Psoas muscle (tissue), 8 donors: ENCODE results near the gene RACK1. TPM values are rescaled to one million over a fixed set of nuclear protein-coding genes. Genes with fewer than 3 reads are reported as not detected.
"Not testable (repeated sequence)": the region's sequence is repeated elsewhere in the genome, so short reads cannot be mapped to it uniquely, and the experiment has no call there.

Experiments used
- ATAC-seq, 4 donors: fragments of 200-7000 bp; cut with Tn5 transposase; one replicate each; pipeline ENCODE4 v1.9.1; 2020; ENCODE audit warnings: moderate library complexity in 3 of 4, mild to moderate bottlenecking in 2 of 4
- DNase-seq, 2 donors: peaks; one replicate each; pipeline ENCODE4 v3.0.0-alpha.2; 2020
- H3K27ac ChIP-seq: fragments of 200-600 bp; one replicate; pipeline ENCODE4 v1.8.0; 2022
- H3K27me3 ChIP-seq, 3 donors: fragments of 200-600 bp in 1 of 3; one replicate each; pipeline versions ENCODE4 v1.6.1 to v1.8.0; 2013 to 2022; ENCODE audit warnings: low read length in 2 of 3, mild to moderate bottlenecking in 2 of 3, moderate library complexity in 1 of 3; ENCODE audit not compliant: insufficient read depth in 3 of 3
- H3K36me3 ChIP-seq, 2 donors: fragments of 200-600 bp in 1 of 2; one replicate each; pipeline versions ENCODE4 v1.6.1 to v1.8.0; 2013 to 2022; ENCODE audit warnings: low read depth in 1 of 2, mild to moderate bottlenecking in 1 of 2, moderate library complexity in 1 of 2; ENCODE audit not compliant: insufficient read depth in 1 of 2
- H3K4me1 ChIP-seq: fragments of 200-600 bp; one replicate; pipeline ENCODE4 v1.8.0; 2022
- H3K4me3 ChIP-seq: fragments of 200-600 bp; one replicate; pipeline ENCODE4 v1.8.0; 2022; ENCODE audit warnings: mild to moderate bottlenecking
- H3K9me3 ChIP-seq: fragments of 200-600 bp; one replicate; pipeline ENCODE4 v1.8.0; 2022
- CTCF ChIP-seq: fragments of 200-600 bp; IDR thresholded peaks from one replicate; pipeline ENCODE4 v1.8.0; 2022; ENCODE audit warnings: antibody characterized with exemption
- WGBS, 3 donors: extraction: QIAGEN DNeasy Blood & Tissue Kit; methylation state at CpG; one replicate each; pipeline versions ENCODE4 v1.1.6 to v1.1.7; 2013; 5-methylcytosine and 5-hydroxymethylcytosine counted together
- intact Hi-C, 2 donors: fragments of 100-400 bp; cut with DNase I; formaldehyde crosslinking; loops; one replicate each; pipeline versions ENCODE4 v1.11.0 to v1.14.2; 2022
- long read RNA-seq, 2 donors: library from polyadenylated mRNA; unstranded; transcript quantifications; one replicate each; pipeline ENCODE4 v2.0.0, GENCODE V29; 2021
- polyA plus RNA-seq, 3 donors: library from polyadenylated mRNA; stranded (reverse); fragments of 200-250 nt; gene quantifications; one replicate each; pipeline ENCODE4 v1.2.3, GENCODE V29; 2013
- total RNA-seq, 4 donors: library from RNA; stranded (reverse); fragmentation: NEBNext Ultra II Directional in 2 of 4; extraction: Animal tissue kit (Norgen Biotek cat#: 25700) in 2 of 4; gene quantifications; one replicate each; pipeline versions ENCODE4 v1.2.1 to v1.2.4, GENCODE V29; 2021 to 2023
- donor health status: healthy with polysubstance abuse.
- donor health status: DM: no; HTN: no; CAD: no; lungs with moderate emphysema.
- donor health status: Bipolar disorder and iron deficiency.
- donor health status: healthy.
- donor health status: DM: yes; HTN: yes; CAD: no.
- donor health status: DM: no; HTN: no; CAD: no.
- donor health status: DM: no; HTN: no; CAD: no.
- donor health status: DM: yes; HTN: yes; CAD: no.

Gene RACK1
- total RNA-seq (1,000 to 10,000 TPM in 1 of 4 donors, 100 to 1,000 TPM in 3; 832 to 1,110 (median 978) TPM), polyA plus RNA-seq (1,000 to 10,000 TPM; 1,678 to 3,660 (median 1,849) TPM)
- long read RNA-seq, donor 1, transcript RACK1-227 (8 exons, 1,403 nt): major isoform, 482 of 510 reads
- long read RNA-seq, donor 1, partial matches to known transcripts: 12 of 510 reads
- long read RNA-seq, donor 1, other reads (novel, unspliced or antisense): 7 of 510 reads
- long read RNA-seq, donor 2, transcript RACK1-227 (8 exons, 1,403 nt): major isoform, 1,074 of 1,146 reads
- long read RNA-seq, donor 2, transcript RACK1-210 (8 exons, 1,098 nt): minor isoform, 18 of 1,146 reads
- long read RNA-seq, donor 2, partial matches to known transcripts: 13 of 1,146 reads
- long read RNA-seq, donor 2, other reads (novel, unspliced or antisense): 28 of 1,146 reads

GRCh38 chr5:181243564-181244343, at the start of gene RACK1:
Gene RACK1 (minus strand): TSS chr5:181243906. CDS start chr5:181243800, 106 bp downstream.
- H3K27ac ChIP-seq: peak within 1 kb of the TSS; percentile 98
- peak within 1 kb of the TSS; percentile 95 for H3K4me3 ChIP-seq
- 0% methylated on average over 50 of the region's 50 CpGs for WGBS, 3 donors
- intact Hi-C loops: loop anchor here (1.0 to 2.0 kb wide), 2 partner anchors 17 to 20 kb away; partner anchors contain the start of genes TRIM41 (in 1 of the 2) and TRIM52 (in 1 of the 2)
- peaks cover 45% of the 10 kb centered on the region for H3K4me1 ChIP-seq
- H3K36me3 ChIP-seq: peaks cover 7 to 36% of the 10 kb centered on the region in 2 donors
- DNase-seq (peak; percentile 90 to 93), ATAC-seq (peak; percentile 69 to 72 (median 72))
- no peak for TF ChIP-seq CTCF
- no peaks in the 10 kb centered on the region for H3K27me3 ChIP-seq
- H3K9me3 ChIP-seq: no peaks in the 10 kb centered on the region

DNA sequence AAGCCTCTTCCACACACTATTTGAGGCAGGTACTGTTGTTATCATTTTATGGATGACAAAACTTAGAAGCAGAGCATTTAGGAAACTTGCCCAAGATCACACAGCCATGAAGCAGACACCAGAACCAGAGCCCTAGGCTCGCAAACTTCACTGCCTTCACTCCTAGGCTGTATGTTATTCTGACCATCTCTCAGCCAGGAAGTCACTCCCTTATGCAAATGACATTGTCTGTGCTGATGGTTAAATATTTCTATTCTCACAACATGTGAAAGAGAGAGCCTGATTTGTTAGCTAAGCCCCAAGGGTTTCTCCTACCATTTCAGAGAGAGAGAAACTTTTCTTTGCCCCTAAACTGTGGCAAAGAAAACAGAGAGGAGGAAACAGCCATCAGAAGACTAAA, 43.6 kb upstream of the RACK1 start:
- DNase-seq, H3K9me3 ChIP-seq, H3K4me1 ChIP-seq, H3K4me3 ChIP-seq, ATAC-seq, H3K27ac ChIP-seq, H3K36me3 ChIP-seq, H3K27me3 ChIP-seq, intact Hi-C loops: not testable (repeated sequence)
- WGBS, 3 donors: 84 to 90% (median 88%) methylated on average over 1 of the region's 1 CpG

DNA sequence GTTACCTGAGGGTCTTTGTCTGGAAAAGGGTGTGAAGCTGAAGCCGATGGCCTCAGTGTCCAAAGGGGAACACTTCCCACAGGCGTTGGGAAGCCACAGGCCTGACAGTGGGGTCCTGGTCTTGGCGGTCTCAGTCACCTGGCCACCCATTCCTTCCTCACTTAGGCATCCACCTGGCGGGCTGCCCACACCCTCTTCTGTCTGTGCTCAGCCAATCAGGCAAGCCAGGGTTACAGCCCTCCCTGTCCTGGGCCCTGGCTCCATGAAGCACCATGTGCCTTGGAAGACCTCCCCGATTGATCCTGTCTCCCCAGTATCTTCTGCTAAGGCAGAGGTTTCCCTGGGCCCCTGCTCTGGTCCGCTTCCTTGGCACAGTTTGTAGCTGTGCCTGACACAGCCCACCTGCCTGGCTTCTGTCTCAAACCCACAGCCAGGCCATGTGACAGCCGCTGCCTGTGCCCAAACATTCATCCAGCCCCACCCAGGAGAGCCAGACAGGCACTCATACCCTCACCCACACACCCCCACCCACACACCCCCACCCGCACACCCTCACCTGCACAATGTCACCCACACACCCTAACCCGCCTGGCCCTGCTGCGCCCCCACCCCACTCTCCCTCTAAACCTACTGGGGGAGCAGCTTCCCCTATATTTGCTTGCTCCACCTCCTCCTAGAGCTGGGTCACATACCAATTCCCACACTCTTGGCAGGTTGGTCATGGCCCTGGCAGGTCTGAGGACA, 42.4 kb upstream of the RACK1 start:
- ATAC-seq, H3K9me3 ChIP-seq, H3K27ac ChIP-seq, H3K4me3 ChIP-seq, H3K27me3 ChIP-seq, DNase-seq, intact Hi-C loops, H3K36me3 ChIP-seq, H3K4me1 ChIP-seq: not testable (repeated sequence)
- WGBS, 3 donors: 96 to 97% (median 96%) methylated on average over 10 of the region's 10 CpGs

- ATAC-seq, H3K4me1 ChIP-seq, intact Hi-C loops, H3K9me3 ChIP-seq, H3K4me3 ChIP-seq, H3K36me3 ChIP-seq, H3K27me3 ChIP-seq, H3K27ac ChIP-seq, DNase-seq: not testable (repeated sequence)
- whole genome bisulfite sequencing, 3 donors: 57 to 86% (median 59%) methylated on average over 4 to 6 of the region's 6 CpGs
- TF ChIP-seq CTCF: peak; percentile 15
Observed at GRCh38 chr5:181283841-181284755, 40.4 kb upstream of the RACK1 start.

GRCh38 chr5:181283347-181283746, 39.6 kb upstream of the RACK1 start:
- intact Hi-C loops: no loop called here
- no peak for ATAC-seq
- 74 to 83% (median 76%) methylated on average over 11 to 13 of the region's 13 CpGs for WGBS, 3 donors
- Histone ChIP-seq H3K27me3 (no peaks in the 10 kb centered on the region), H3K4me1 (no peaks in the 10 kb centered on the region), H3K9me3 (no peaks in the 10 kb centered on the region), H3K36me3 (no peaks in the 10 kb centered on the region), H3K4me3 (no peak overlapping the region), H3K27ac (no peak overlapping the region)
- no peak for TF ChIP-seq CTCF
- no peak for DNase-seq
